Measurements from ENCODE around the gene DTX3. TPM values are rescaled to one million over a fixed set of nuclear protein-coding genes. Genes with fewer than 3 reads are reported as not detected.
"Not testable (repeated sequence)": the region's sequence is repeated elsewhere in the genome, so short reads cannot be mapped to it uniquely, and the experiment has no call there.

Gene DTX3
- total RNA-seq, 1 donor from 2014 or later, result 26.0 TPM

DNA sequence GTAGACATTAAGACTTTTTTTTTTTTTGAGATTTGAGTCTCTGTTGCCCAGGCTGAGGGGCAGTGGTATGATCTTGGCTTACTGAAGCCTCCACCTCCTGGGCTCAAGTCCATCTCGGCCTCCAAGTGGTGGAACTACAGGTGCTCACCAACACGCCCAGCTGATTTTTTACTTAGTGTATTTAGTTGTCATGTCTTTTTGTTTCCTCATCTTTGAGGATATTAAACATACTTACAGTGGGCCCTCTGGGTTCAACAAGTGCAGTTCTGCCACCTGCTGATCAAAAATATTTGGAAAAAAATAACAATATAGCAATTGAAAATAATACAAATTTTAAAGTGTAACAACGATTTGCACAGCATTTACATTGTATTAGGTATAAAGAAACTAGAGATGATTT lies 32.7 kb downstream of the DTX3 start:
- Histone ChIP-seq H3K4me3 (no peak overlapping the region), H3K4me1 (peaks cover 6% of the 10 kb centered on the region), H3K9me3 (no peaks in the 10 kb centered on the region), H3K27ac (no peak overlapping the region), H3K27me3 (peaks cover 53% of the 10 kb centered on the region), H3K36me3 (no peaks in the 10 kb centered on the region)
- TF ChIP-seq, protein P1, sequence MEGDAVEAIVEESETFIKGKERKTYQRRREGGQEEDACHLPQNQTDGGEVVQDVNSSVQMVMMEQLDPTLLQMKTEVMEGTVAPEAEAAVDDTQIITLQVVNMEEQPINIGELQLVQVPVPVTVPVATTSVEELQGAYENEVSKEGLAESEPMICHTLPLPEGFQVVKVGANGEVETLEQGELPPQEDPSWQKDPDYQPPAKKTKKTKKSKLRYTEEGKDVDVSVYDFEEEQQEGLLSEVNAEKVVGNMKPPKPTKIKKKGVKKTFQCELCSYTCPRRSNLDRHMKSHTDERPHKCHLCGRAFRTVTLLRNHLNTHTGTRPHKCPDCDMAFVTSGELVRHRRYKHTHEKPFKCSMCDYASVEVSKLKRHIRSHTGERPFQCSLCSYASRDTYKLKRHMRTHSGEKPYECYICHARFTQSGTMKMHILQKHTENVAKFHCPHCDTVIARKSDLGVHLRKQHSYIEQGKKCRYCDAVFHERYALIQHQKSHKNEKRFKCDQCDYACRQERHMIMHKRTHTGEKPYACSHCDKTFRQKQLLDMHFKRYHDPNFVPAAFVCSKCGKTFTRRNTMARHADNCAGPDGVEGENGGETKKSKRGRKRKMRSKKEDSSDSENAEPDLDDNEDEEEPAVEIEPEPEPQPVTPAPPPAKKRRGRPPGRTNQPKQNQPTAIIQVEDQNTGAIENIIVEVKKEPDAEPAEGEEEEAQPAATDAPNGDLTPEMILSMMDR (IDR thresholded peaks at IDR 0.05), result no peak
- no peak for DNase-seq
- ATAC-seq, result no peak
- intact Hi-C loops (cut with DNase I), result no loop called here

DNA sequence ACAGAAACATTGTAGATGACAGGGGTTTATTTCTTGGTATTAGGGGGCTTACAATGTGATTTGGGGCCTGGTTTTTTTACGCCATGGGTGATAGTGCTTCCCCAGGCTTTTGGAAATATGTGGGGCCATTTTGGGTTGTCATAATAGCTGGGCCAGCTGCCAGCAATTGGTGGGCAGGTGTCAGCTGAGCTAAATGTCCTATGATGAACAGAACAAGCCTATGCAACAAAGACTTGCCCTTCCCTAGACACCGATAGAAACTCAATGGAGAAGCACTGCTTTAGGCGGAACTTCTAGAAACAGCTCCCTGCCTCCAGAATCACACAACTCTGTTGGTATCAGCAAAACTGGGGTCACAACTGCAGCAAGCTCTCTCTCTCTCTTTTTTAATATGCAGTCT lies 33.5 kb downstream of the DTX3 start:
- intact Hi-C loops (cut with DNase I), result no loop called here
- TF ChIP-seq, protein P1 (IDR thresholded peaks at IDR 0.05), result no peak
- ATAC-seq, result no peak
- Histone ChIP-seq H3K9me3 (no peaks in the 10 kb centered on the region), H3K36me3 (no peaks in the 10 kb centered on the region), H3K4me1 (no peaks in the 10 kb centered on the region), H3K27me3 (peaks cover 46% of the 10 kb centered on the region), H3K4me3 (no peak overlapping the region), H3K27ac (no peak overlapping the region)
- DNase-seq, result no peak

DNA sequence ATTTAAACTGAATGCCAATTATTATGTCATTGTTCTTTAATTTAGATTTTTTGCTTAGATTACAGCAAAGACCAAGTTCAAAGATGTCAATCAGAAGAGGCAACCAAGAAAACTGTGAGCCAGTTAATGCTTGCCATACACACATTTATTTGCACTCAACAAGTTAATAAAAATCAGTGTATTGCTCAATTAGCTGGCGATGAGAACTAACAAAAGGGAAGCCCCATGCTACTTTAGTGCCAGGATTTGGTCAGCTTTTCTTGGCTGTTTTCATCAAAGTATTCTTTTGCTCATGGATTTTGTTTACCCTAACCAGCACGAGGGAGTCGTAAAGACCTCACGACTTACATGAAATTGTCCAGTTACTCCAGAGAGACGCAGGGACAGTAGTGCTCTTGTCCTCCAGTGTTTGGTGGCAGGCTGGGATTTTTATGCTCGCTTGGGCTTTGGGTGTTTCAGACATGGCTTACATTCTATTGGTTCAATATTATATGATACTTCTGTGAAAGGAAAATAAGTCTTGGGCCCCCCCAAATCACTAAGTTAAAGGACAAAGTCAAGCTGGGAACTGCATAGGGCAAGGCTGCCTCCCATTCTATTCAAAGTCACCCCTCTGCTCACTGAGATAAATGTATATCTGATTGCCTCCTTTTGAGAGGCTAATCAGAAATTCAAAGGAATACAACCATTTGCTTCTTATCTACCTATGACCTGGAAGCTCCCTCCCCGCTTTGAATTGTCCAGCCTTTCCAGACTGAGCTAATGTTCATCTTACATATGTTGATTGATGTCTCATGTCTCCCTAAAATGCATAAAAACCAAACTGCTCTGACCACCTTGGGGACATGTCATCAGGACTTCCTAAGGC lies 35.8 kb downstream of the DTX3 start:
- H3K27ac ChIP-seq, result no peak overlapping the region
- no peaks in the 10 kb centered on the region for H3K36me3 ChIP-seq
- DNase-seq (no peak), ATAC-seq (no peak)
- no peaks in the 10 kb centered on the region for H3K9me3 ChIP-seq
- peaks cover 38% of the 10 kb centered on the region for H3K27me3 ChIP-seq
- intact Hi-C loops (cut with DNase I), result no loop called here
- H3K4me3 ChIP-seq, result no peak overlapping the region
- TF ChIP-seq, protein P1 (IDR thresholded peaks at IDR 0.05), result no peak
- H3K4me1 ChIP-seq, result no peaks in the 10 kb centered on the region

DNA sequence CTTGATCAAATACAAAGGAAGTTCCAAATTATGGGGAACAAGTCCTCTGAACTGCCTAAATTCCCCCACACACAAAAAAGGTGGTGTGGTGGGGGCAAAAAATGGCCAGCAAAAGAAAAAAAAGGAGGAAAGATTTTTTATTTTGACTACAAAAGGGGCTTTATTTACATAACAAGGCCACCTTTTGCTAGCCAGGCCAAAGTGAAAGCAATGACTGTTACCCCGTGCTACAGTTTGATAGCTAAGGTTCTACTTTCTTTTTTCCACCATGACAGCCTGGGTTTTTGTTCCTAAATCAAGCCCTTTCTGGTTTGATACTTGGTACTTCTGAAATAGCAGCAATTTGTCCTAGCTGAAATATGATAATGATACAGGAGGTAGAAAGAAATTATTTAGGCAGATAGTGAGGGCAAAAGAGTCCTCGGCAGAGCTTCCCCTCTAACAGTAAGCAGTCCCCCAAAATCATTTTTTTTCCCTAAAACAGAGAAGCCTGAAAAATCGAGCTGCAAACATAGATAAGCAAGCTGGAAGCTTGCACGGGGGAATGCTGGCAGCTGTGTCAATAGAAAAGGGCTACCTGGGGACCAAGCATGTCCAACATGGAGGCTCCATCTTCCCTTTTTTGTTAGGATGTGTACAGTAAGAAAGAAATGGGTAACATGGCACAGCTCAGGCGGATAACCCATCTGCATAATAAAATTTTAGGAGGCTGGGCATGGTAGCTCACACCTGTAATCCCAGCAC lies 37.2 kb downstream of the DTX3 start:
- Histone ChIP-seq H3K4me1 (no peaks in the 10 kb centered on the region), H3K36me3 (no peaks in the 10 kb centered on the region), H3K27ac (no peak overlapping the region), H3K4me3 (no peak overlapping the region), H3K27me3 (peaks cover 31% of the 10 kb centered on the region), H3K9me3 (no peaks in the 10 kb centered on the region)
- DNase-seq (no peak), ATAC-seq (no peak)
- TF ChIP-seq, protein P1 (IDR thresholded peaks at IDR 0.05), result no peak
- intact Hi-C loops (cut with DNase I), result no loop called here

DNA sequence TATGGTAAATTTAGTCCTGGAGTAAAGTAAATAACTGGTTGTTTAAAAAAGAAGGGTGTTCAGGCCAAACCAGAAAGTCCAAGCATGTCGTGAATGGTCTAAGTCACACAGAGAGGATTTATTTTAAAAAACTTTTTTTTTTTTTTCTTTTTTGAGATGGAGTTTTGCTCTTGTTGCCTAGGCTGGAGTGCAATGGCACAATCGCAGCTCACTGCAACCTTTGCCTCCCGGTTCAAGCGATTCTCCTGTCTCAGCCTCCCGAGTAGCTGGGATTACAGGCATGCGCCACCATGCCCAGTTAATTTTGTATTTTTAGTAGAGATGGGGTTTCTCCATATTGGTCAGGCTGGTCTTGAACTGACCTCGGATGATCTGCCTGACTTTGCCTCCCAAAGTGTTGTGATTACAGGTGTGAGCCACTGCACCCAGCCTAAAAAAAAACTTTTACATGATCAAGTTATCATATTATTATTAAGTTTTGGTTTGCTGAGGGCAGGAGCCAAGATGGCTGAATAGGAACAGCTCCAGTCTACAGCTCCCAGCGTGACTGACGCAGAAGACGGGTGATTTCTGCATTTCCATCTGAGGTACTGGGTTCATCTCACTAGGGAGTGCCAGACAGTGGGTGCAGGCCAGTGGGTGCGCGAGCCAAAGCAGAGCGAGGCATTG lies 41.5 kb downstream of the DTX3 start:
- H3K36me3 ChIP-seq; H3K9me3 ChIP-seq; intact Hi-C loops (cut with DNase I); H3K4me1 ChIP-seq; H3K4me3 ChIP-seq; DNase-seq; H3K27ac ChIP-seq; ATAC-seq: not testable (repeated sequence)
- peaks cover 14% of the 10 kb centered on the region for H3K27me3 ChIP-seq

DNA sequence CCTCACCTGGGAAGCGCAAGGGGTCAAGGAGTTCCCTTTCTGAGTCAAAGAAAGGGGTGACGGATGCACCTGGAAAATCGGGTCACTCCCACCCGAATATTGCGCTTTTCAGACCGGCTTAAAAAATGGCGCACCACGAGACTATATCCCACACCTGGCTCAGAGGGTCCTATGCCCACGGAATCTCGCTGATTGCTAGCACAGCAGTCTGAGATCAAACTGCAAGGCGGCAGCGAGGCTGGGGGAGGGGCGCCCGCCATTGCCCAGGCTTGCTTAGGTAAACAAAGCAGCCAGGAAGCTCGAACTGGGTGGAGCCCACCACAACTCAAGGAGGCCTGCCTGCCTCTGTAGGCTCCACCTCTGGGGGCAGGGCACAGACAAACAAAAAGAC lies 42.0 kb downstream of the DTX3 start:
- H3K27me3 ChIP-seq, result peaks cover 13% of the 10 kb centered on the region
- H3K9me3 ChIP-seq; H3K27ac ChIP-seq; H3K4me3 ChIP-seq; ATAC-seq; H3K4me1 ChIP-seq; H3K36me3 ChIP-seq; intact Hi-C loops (cut with DNase I); DNase-seq: not testable (repeated sequence)

Data from upper lobe of right lung (tissue), 1 donor.